Muscle layer of duodenum (tissue), 2 donors: Measurements from ENCODE around the gene SLC28A2.
"Not testable (repeated sequence)": the region's sequence is repeated elsewhere in the genome, so short reads cannot be mapped to it uniquely, and the experiment has no call there.

Experiments
- H3K27ac ChIP-seq: one replicate; pipeline ENCODE4 v1.7.0; 2013; ENCODE audit warnings: mild to moderate bottlenecking, low read length
- H3K27me3 ChIP-seq: one replicate; pipeline ENCODE4 v1.7.0; 2013; ENCODE audit warnings: low read depth, mild to moderate bottlenecking, control low read depth, low read length
- H3K36me3 ChIP-seq, 2 donors: one replicate each; pipeline ENCODE4 v1.7.0; 2013; ENCODE audit warnings: low read length in 2 of 2, control low read depth in 1 of 2, mild to moderate bottlenecking in 1 of 2; ENCODE audit not compliant: insufficient read depth in 2 of 2, control insufficient read depth in 1 of 2
- H3K4me1 ChIP-seq, 2 donors: one replicate each; pipeline ENCODE4 v1.7.0; 2013; ENCODE audit warnings: low read length in 2 of 2, mild to moderate bottlenecking in 2 of 2, control low read depth in 1 of 2, moderate library complexity in 1 of 2; ENCODE audit not compliant: insufficient read depth in 2 of 2, control insufficient read depth in 1 of 2
- H3K4me3 ChIP-seq, 2 donors: one replicate each; pipeline ENCODE4 v1.7.0; 2013; ENCODE audit warnings: low read length in 2 of 2, low read depth in 1 of 2, mild to moderate bottlenecking in 1 of 2
- H3K9me3 ChIP-seq, 2 donors: one replicate each; pipeline ENCODE4 v1.7.0; 2013; ENCODE audit warnings: low read length in 2 of 2, control low read depth in 1 of 2, mild to moderate bottlenecking in 1 of 2; ENCODE audit not compliant: control insufficient read depth in 1 of 2
- donor health status: healthy.

The SLC28A2 gene

DNA sequence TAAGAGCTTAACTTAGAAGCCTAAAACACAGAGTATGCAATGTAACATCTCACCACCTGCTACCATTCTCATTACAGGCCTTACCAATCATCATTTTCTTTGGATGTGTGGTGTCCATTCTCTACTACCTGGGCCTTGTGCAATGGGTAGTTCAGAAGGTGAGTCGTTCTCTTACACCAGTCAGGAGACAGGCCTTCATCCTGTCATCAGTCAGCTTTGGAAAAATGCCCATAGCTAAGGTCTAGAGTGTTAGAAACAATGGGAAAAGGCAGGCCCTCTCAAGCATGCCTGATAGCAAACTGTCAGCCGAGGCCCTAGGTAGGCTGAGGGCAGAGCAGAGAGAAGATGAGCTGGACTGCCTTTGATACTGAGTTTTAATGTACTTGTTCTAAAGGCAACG is 13.5 kb downstream of the SLC28A2 start:
- H3K27ac ChIP-seq = no peak overlapping the region
- H3K36me3 ChIP-seq = no peaks in the 10 kb centered on the region

DNA sequence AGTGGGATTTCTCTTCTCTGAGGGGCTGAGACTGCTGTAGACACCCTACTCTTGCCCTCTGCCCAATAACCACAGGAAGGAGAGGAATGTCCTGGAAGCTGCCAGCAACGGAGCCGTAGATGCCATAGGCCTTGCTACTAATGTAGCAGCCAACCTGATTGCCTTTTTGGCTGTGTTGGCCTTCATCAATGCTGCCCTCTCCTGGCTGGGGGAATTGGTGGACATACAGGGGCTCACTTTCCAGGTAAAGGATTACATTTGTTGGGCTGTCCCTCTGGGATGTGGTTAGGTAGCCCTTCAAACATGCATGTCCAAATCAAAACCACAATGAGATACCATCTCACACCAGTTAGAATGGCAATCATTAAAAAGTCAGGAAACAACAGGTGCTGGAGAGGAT is 16.1 kb downstream of the SLC28A2 start:
- Histone ChIP-seq H3K27me3 (no peaks in the 10 kb centered on the region), H3K27ac (no peak overlapping the region), H3K9me3 (peaks cover 0 to 3% of the 10 kb centered on the region in 2 donors), H3K36me3 (no peaks in the 10 kb centered on the region), H3K4me3 (no peak overlapping the region), H3K4me1 (no peaks in the 10 kb centered on the region)

More for the DNA sequence above, 13.5 kb downstream of the SLC28A2 start:
- Histone ChIP-seq H3K27me3 (no peaks in the 10 kb centered on the region), H3K4me3 (no peak overlapping the region), H3K4me1 (no peaks in the 10 kb centered on the region), H3K9me3 (peaks cover 0 to 3% of the 10 kb centered on the region in 2 donors)

DNA sequence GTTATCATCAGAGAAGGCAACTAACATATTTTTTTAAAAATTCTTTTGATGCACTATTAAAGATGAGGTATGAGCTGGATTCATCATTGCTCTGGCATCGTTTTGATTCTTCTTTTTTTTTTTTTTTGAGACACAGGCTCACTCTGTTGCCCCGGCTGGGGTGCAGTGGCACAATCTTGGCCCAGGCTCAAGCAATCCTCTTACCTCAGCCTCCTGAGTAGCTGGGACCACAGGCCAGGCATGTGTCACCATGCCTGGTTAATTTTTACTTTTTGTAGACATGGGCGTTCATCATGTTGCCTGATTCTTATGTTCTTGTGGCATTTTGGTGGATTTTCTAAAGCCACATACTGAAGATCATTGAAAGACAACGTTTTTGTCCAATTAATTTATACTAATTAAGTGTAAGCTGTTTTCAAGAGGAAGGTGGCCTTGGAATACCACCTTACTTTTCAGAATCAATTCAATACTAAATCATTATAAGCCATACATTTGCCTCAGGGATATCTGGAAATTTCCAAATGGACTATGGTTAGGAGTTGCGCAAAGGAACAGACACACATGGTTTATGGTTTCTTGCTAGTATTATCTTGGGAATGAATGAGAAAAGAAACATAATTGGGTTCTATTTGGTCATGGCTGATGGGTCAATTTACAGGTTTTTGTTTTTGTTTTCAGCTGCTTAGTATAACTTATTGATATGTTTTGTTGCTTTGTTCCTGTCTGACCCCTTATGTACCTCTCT is 22.8 kb downstream of the SLC28A2 start:
- H3K4me1 ChIP-seq = peaks cover 0 to 10% of the 10 kb centered on the region in 2 donors
- H3K9me3 ChIP-seq = no peaks in the 10 kb centered on the region

GRCh38 chr15:45276831-45277230 is 24.8 kb downstream of the SLC28A2 start:
- H3K27me3 ChIP-seq = no peaks in the 10 kb centered on the region
- no peaks in the 10 kb centered on the region for H3K36me3 ChIP-seq
- peaks cover 0 to 14% of the 10 kb centered on the region in 2 donors for H3K4me1 ChIP-seq
- no peak overlapping the region for H3K4me3 ChIP-seq
- H3K27ac ChIP-seq = no peak overlapping the region
- H3K9me3 ChIP-seq = no peaks in the 10 kb centered on the region

More for the DNA sequence above, 22.8 kb downstream of the SLC28A2 start:
- Histone ChIP-seq H3K36me3 (no peaks in the 10 kb centered on the region), H3K4me3 (no peak overlapping the region), H3K27ac (no peak overlapping the region), H3K27me3 (no peaks in the 10 kb centered on the region)

DNA sequence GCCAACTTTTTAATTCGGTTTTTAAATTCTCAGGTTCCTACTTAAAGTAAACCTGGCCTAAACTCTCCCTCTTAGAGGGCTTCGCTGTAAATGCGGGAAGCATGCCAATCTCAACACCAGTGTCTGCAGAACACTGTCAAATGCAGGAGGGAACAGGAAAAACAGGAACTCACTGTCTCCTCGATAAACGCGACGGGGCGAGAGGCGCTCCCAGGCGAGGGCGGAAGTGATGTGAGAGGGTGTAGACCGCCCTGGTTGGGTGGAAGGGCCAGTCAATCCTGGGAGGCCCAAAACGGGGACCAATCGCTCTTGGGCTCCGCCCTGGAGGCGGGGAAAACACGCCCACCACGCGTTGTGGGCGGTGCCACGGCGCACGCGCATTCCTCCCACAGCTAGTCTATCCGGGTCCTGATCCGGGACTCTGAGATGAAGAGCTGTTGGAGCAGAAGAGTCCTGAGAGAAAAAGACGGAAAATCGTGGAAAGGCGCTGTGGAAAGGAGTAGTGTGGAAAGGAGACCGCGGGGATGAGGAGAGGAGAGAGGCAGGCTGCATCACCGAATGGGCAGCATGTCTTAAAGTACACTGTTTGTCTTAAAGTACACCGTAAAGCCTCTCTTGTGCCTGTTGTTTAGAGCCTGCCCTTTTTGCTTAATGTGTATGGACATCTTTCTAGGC is 27.1 kb downstream of the SLC28A2 start:
- peak overlapping the region; percentile 67 to 98 for H3K4me3 ChIP-seq
- H3K36me3 ChIP-seq = no peaks in the 10 kb centered on the region
- peaks cover 0 to 14% of the 10 kb centered on the region in 2 donors for H3K4me1 ChIP-seq
- H3K27ac ChIP-seq = peak overlapping the region; percentile 92
- no peaks in the 10 kb centered on the region for H3K9me3 ChIP-seq
- no peaks in the 10 kb centered on the region for H3K27me3 ChIP-seq

GRCh38 chr15:45285413-45285812 is 33.4 kb downstream of the SLC28A2 start:
- Histone ChIP-seq H3K27ac (no peak overlapping the region), H3K27me3 (no peaks in the 10 kb centered on the region), H3K9me3 (no peaks in the 10 kb centered on the region), H3K4me3 (no peak overlapping the region), H3K36me3 (no peaks in the 10 kb centered on the region), H3K4me1 (no peaks in the 10 kb centered on the region)

DNA sequence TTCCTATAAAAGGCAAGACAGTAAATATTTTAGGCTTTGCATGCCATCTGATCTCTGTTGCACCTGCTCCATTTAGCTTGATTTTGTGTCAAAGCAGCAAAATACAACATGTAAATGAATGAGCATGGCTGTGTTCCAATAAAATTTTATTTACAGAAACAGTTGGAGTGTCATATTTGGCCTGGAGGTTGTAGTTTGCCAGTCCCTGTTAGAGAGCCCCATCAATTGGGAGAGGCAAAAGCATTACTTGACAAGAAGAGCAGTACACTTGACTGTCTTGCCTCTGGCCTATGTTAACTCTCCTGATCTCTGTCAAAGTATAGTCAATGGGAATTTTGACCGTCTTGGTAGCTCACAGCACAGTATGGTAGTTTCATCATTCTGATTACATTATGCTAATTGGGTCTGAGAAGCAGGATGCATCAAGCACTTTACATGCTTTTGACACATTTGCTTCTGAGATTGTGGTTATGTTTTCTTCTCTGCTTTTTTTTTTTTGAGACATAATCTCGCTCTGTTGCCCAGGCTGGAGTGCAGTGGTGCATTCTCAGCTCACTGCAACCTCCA is 35.4 kb downstream of the SLC28A2 start:
- Histone ChIP-seq H3K27me3 (no peaks in the 10 kb centered on the region), H3K9me3 (no peaks in the 10 kb centered on the region), H3K4me3 (no peak overlapping the region), H3K4me1 (no peaks in the 10 kb centered on the region), H3K27ac (no peak overlapping the region), H3K36me3 (no peaks in the 10 kb centered on the region)

DNA sequence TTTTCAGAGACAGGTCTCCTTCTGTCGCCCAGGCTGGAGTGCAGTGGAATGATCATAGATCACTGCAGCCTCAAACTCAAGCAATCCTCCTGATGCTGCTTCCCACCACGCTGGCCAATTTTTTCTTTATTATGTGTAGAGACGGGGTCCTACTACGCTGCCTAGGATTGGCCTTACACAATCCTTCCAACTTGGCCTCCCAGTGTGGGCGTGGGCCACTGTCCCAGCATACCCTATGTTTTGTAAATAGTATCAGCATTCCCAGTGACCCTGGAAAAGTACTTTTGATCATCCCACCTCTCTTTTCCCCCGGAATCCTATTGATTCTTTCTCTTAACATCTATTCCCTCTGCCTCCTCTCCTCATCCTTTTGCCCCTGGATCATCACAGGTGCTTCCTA is 36.9 kb downstream of the SLC28A2 start:
- Histone ChIP-seq H3K9me3 (no peaks in the 10 kb centered on the region), H3K27me3 (no peaks in the 10 kb centered on the region), H3K36me3 (no peaks in the 10 kb centered on the region), H3K27ac (no peak overlapping the region), H3K4me1 (no peaks in the 10 kb centered on the region), H3K4me3 (no peak overlapping the region)

DNA sequence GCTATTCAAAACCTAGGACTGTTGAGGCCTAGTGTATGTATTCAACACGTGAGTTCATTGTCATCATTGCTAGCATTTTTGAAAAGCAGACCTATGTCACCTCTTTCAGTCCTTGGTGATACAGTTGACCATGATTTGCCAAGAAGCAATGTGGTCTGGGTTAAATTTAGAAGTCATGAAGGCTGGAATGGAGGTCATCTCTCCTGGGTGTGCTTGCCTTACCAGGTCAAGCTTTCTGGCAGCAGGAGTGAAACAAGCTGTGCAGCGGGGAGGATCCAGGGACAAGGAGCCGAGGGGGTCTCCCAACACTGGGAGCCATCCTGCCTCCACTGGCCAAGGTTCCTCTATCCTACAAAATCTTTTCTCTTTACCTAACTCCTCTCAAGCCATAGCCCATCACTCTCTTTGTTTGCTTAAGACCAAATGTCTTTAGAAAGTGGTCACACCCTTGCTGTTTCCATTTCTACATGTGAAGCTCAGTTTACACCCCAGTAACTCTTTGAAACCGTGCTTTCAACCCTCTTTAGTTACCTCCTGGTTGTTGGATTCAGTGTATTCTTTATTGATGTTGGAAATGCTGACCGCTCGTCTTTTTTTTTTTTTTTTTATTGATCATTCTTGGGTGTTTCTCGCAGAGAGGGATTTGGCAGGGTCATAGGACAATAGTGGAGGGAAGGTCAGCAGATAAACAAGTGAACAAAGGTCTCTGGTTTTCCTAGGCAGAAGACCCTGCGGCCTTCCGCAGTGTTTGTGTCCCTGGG is 40.0 kb downstream of the SLC28A2 start:
- Histone ChIP-seq H3K27ac (no peak overlapping the region), H3K4me3 (no peak overlapping the region), H3K9me3 (no peaks in the 10 kb centered on the region), H3K27me3 (no peaks in the 10 kb centered on the region), H3K4me1 (no peaks in the 10 kb centered on the region), H3K36me3 (no peaks in the 10 kb centered on the region)

DNA sequence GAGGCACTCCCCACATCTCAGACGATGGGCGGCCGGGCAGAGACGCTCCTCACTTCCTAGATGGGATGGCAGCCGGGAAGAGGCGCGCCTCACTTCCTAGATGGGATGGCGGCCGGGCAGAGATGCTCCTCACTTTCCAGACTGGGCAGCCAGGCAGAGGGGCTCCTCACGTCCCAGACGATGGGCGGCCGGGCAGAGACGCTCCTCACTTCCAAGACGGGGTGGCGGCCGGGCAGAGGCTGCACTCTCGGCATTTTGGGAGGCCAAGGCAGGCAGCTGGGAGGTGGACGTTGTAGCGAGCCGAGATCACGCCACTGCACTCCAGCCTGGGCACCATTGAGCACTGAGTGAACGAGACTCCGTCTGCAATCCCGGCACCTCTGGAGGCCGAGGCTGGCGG is 41.3 kb downstream of the SLC28A2 start:
- H3K9me3 ChIP-seq, H3K27ac ChIP-seq, H3K36me3 ChIP-seq, H3K4me3 ChIP-seq, H3K4me1 ChIP-seq, H3K27me3 ChIP-seq: not testable (repeated sequence)

GRCh38 chr15:45298964-45299378 is 46.9 kb downstream of the SLC28A2 start:
- not testable (repeated sequence) for H3K27me3 ChIP-seq, H3K4me3 ChIP-seq, H3K27ac ChIP-seq, H3K4me1 ChIP-seq, H3K36me3 ChIP-seq, H3K9me3 ChIP-seq
